Activated CD4-positive, alpha-beta T cell treated with anti-CD3 and anti-CD28 coated beads for 1 hour (primary cell): Measurements from ENCODE around the gene FBXL20.
A peak's percentile ranks its signal among the peaks of the same experiment; 100 is the strongest.

Source experiments
- DNase-seq: peaks from one replicate; pipeline ENCODE4 v3.0.0-alpha.2; 2020

Gene FBXL20

DNA sequence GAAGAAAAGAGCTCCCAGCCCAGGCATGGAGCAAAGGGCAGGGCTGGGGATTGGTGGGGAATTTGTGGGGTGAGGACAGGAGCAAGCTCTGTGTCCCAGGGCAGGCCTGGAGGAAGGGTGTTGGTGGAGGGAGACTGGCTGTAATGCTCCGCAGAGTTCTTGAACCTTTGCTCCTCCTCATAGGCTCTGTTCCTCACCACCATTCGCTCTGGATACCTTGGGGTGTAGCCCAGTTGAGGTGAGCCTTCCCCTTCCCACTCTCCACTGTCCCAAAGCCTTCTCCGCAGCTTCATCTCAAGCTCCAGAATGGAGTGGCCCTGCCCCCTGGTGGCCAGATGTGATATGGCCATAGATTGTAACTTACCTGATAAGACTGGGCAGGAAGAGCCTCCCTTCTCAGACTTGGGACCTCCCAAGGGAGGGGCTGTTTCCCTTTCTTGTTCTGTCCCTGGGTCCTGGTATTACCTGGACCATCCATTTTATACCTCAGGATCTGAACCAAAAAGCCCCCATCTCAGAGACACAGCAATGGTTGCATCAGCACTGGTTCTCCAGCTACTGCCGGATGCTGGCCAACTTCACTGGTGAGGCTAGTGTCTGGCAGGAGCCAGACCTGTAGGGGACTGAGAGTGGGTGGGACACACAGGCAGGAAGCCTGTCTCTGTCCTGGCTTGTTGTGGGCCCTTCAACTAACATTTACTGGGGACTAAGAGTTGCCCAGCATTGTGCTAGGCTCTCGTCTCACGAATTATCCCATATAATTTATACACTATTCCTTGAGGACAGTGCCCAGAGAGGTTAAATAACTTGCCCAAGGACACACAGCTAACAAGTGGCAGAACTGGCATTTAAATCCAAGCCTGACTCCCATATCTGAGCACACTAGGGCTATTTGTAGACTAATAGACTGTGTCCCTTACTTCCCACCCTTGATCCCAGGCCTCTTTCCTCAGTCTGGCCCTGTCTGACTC is 156.5 kb downstream of the FBXL20 start:
- peak; percentile 76 for DNase-seq

DNA sequence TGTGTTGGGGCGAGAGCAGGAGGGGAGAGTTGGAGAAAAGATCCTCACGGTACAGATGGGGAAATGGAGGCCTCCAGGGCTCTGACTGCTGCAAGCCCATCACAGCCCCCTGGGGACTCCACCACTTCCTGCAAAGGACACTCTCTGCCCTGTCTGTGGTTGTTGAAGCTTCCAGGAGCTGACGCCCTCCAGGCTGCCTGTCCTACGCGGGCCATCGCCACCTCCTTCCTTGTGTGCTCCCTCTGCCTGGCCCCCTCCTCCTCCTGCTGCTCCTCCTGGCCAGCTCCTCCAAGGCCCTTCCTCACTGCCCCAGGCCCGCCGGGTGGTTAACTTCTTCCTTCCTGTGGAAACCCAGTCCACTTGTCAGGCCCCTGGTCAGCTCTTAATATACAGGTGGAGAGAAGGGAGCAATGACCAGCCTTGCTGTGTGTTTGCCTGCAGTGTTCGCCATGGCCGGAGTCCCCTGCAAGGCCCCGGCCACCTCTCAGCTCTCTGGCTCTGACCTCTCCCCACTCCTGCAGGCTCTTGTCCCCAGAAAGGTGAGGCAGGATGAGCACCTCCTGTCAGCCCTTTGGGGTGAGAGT is 157.3 kb downstream of the FBXL20 start:
- no peak for DNase-seq

DNA sequence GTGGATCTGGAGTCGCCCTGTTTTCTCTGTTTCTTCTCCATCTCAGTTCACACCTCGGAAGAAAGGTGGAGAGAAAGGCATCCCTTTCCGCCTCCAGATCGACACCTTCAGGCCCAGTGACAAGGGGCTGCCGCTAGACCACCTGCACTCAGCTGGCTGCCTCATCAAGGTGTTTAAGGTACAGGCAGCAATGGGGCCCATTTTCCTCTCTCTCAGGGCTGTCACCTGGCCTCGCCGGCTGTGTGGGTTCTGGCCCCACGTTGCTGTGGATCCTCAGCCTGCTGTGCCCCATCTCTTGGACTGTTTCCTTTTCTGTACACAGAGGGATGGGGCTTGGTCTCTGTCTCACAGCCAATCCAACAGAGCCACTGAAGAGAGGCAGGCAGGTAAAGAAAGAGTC is 158.3 kb downstream of the FBXL20 start:
- no peak for DNase-seq

DNA sequence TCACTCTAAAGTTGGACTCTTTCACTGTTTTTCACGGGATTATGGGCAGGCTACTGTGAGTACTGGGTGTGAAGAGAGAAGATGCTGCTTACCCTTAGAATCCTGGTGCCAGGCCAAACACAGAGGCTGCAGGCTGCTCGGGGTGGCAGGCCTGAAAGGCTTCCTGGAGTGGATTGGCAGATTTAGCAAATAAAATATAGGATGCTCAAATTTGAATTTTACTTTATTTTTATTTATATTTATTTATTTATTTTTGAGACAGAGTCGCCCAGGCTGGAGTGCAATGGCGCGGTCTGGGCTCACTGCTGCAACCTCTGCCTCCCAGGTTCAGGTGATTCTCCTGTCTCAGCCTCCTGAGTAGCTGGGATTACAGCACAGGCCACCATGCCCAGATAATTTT is 160.8 kb downstream of the FBXL20 start:
- no peak for DNase-seq

DNA sequence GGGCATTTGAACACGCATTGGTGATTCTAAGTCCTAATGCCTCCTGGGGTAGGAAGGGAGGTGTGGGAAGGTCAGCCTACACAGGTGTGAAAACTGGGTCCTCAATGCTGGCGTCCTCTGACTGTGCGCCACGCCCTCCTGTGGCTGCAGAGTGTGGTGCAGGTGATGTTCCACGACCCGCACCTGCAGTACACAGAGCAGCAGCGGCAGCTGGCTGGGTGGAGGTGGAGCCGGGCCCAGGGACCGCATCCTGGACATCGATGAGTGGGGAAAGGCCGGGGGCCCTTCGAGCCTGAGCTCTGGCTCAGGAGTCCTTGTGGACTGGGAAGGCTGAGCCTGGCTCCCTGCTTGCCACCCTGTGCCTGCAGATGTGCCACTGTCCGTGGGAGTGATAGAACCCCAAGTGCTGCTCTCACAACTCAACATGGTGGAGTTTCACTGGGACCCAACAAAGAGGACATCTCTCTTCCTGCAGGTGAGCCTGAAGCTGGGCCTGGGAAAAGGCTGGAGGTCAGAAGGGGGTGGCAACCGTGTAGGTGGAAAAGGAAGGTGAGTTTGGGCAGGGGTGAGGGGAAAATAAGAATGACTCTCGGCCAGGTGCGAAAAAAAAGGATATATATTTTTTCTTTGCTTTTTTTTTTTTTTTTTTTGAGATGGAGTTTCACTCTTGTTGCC is 161.6 kb downstream of the FBXL20 start:
- peak; percentile 49 for DNase-seq

DNA sequence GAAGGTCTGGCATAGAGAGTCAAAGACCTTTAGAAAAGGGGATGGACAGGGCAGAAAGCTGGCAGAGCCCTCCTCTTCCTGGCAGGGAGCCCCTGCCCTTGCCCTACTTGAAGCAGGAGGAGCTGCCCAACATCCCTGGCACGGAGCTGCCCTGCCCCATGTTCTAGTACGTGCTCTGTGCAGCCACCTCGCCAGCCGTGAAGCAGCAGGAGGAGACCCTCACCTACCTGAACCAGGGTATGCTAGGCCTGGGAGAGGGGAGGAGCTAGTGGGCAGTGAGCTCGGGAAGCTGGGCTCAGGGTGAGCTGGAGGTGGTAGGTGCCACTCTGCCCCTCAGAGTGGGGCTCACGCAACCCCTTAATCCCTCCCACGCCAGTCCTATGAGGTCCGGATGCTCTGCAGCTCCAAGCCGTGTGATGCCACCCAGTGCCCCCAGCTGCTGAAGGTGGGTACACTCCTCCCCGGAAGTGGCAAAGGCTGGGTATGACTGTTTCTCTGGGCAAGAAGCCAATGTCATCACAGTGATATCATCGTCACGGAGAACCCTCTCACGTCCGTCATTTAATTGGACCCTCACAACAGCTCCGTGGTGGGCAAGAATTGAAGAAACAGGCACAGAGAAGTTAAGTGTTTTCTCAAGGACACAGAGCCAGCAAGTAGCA is 163.0 kb downstream of the FBXL20 start:
- peak; percentile 69 for DNase-seq

DNA sequence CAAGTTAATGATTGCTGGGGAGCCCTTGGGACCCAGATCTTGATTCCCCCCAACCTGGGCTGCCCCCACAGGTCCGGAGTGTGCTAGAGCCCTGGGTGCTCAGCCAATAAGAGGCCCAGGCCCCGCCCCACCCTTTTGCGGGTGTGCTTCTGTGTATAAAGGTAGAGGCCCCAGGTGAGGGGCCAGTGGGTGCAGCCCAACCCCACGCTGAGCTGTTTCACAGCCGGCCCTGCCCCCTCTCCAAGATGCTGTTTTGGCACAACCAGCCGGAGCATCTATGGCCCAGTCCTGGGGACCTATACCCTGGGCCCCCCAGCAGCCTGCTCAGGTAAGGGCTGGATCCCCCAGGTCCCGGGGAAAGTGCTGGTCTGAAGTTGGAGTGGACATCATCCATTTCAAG is 163.8 kb downstream of the FBXL20 start:
- no peak for DNase-seq

DNA sequence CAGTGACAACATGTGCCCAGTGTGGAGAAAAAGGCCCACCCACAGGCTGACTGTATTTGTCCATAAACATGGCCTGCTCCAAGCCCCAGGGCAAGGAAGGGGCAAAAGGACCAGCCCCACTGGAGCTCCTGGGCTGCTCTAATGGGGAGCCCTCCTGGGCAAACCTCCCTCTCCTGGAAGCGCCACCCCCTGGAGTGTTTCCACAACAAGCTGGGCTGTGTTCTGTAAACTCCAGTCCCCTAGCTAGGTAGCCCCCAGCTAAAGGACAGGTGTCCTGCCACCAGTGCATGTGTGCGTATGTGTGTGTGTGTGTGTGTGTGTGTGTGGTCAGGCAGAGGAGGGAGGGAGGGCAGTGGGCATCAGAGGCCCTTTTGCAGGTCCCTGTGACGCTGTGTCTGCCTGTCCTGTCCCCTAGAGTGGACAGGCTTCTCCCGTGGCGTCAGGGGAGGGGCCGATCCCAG is 164.4 kb downstream of the FBXL20 start:
- DNase-seq = no peak

DNA sequence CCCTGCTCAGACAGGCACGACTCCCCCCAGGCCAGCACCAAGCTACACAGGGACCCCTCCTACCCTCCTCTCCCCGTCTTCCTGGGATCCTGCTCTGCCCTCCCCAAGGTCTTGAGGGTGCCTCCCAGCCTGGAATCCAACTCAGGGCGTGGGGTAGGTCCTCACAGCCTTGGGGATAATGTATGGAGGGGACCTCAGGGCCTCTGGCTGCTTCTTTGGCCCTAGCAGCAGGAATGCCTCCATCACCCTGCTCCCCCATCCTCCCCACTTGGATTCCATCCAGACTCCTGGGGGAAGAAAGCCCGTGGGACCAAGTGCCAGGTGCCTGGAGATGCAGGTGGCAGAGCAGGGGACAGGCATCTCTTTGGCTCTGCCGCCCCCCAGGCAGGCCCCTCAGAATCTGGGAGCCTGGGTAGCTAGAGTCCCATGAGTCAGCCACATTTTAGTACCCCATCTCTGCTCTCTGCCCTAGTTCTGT is 164.9 kb downstream of the FBXL20 start:
- DNase-seq = no peak

DNA sequence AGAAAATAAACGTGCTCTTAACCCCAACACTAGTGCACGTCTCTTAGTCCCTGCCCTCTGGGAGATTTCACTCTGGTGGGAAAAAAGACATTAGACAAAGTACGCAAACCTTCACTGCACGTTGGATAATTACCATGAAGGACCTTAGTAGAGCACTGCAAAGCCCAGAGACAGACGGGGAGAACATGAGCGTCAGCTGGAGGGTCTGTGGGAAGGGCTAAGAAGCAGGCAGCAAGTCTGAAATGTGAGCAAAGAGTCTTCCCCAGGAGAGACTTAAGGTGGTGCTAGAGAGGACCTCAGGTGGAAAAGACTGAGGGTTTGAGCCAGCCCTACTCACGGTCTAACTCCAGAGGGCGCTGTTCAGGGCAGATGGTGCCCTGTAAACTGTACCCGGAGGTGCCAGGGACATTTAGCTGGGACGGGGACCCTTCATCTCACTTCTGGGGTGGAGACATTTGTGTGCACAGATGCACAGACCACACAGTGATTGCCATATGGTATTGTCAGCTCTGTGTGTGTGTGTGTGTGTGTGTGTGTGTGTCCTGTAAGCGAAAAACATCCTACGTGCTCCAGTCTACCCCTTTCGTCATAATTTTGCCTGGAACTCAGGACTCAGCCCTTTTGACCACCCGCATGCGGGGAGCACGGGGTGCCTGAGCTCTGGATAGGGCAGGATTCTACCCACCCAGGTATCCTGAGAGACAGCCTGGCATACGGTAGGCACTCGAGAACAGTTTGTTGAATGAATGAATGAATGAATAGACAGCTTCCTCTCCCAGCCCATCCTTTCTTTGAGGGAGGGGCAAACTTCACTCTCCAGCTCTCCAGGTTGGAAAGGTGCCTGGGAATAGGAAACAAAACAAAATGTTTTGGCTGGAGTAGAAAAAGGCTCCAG is 165.6 kb downstream of the FBXL20 start:
- DNase-seq = no peak

DNA sequence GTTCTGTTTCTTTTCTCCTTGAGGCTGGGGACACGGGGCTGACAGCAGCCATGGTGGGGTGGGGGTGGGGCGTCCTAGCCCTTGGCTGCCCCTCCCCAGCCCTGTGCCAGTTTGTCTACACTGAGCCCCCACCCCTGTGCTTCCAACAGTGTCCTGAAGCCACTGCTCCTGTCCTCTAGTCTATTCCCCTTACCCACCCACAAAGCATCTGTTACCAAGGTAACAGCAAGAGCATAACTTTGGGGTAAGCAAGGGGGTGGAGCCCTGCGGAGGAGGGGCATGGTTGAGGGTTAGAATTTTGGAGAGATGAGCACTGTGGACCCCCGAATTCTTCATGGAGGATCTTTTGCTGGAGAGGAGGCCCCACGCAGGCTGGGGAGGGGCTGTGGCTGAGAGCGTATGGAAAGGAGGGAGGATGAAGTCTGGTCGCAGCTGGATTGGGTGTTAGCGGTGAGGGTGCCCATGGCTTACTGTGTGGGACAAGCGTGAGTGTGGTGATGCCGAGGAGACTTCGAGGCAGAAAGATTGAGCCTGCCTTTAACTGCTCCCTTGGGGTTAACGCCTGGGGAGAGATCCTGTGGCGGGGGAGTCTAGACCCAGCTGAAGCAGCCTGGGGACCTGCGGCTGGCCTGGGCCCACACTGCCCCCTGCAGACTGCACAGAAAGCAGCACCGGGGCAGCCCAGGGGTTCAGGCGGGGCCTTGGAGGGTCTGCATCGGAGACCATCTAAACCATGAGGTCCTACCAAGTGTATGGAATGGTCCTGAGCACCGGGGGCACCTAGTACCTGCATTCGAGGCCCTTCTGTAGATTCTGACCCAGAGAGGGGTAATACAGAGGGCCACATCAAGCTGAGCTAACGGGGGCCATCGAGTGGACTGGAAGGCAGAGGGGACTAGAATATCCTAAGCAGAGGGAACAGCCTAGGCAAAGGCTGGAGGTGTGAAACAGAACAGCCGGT is 169.6 kb downstream of the FBXL20 start:
- peak; percentile 37 for DNase-seq

DNA sequence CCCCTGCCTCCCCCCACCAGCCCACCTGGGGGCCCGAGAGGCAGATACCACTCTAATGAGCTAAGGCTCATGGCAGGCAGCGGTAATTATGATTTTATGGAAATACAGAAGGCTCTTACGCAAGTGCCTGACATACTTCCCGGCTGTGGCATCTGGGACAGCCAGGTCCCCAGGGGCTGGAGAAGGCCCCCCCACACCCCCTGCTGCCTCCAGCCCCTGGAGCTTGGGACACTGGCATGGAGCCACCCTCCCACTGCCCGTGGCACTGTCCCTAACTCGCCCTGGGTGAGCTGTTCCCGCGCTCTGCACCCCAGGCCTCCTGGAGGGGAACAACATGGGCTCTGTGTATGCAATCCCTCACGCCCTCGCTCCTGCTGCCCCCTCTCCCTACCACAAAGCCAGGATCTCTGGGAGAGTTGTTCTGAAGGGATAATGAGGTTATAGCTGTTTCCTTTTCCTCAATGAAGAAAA is 170.3 kb downstream of the FBXL20 start:
- no peak for DNase-seq

DNA sequence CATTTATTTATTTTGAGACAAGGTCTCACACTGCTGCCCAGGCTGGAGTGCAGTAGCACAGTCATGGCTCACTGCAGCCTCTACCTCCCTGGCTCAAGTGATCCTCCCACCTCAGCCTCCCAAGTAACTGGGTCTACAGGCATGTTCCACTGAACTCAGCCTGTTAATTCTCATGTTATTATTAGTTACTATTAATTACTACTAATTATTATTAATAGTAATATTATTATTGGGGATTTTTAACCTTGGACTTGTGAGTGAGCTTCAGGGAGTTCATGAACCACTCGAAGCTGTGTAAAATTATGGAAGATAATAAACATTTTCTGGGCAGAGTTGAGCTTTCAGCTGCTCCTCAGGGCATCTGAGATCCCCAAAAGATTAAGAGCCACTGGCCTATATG is 171.1 kb downstream of the FBXL20 start:
- DNase-seq = no peak

DNA sequence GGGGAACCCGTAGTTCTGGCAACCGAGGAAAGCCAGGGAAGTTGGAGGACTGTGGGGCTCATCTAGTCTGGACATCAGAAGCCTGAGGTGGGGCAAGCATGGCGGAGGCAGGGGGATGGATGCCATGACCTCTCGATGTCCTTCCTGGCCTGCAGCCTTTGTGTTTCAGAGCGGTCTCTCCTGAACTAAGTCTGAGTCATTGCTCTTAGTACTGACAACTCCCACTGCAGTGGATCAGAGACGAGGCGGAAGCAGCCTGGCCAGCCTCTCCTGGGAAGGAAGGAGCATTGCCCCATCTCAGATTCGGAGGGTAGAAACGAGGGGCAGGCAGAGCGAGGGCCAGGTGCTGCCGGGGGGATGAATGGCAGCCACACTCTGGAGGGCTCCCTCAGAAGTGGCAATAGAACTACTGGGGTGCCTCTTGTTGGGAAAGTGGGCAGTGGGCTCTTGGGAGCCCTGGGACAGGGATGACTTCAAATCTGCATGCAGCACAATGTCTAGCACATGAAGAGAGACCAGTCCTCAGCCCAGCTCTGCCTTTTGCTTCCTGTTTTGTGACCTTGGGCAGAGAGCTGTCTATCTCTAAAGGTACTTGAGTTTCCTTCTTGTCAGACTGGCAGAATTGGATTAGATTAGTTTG is 172.0 kb downstream of the FBXL20 start:
- DNase-seq = no peak

DNA sequence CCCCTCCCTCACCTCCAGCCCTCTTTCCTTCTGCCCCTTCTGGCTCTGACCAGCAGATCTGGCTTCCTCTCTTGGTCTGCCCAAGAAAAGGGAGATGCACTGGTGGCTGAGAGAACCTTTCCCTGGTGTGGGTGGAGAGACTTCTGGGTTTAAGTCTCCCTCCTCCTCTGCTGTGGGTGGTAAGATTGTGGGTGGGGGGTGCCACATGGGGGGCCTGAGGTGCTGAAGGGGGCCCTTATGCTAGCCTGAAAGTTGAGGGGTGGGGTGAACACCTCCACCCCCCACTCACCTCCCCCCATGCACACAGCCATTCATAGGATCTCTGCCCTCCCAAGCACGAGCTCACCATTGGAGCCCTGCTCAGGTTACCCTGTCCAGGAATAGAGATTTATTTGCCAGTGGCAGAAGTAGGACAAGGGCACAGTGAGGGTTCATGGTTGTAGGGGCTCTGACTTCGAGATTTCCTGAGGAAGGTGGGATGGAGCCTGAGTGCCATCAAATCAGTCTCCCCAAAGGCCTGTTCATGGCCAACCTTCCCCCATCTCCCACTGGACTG is 174.0 kb downstream of the FBXL20 start:
- no peak for DNase-seq

DNA sequence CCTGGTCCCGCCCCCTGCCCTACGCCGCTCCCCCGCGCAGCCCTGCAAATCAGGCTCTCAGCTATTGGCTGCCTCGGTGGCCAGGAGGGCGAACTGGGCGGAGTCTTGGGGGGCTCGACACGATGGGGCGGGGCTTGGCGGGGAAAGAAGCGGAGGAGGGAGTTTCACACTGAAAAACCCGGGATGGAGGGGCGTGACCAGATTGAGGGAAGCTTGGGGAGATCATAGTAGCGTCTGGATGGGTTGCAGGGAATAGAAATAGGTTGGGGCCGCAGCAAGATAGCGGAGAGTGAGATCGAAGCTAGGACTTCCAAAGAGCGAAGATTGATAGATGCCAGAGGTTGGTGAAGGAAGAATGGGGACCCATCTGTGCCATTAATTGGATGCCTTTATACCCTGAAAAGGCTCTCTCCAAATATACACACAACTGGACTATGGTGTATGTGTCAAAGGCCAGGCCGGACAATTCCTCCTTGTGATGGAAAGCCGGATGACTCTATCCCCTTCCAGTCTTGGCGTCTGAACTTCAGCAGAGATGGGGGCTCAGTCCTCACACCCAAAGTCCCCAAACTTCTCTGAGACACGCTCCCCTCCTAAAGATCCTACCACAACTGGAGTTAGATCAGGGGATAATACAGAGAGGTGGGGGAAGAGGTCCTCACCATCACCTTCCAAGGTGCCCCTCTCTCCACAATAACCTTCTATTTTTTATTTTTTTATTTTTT is 175.3 kb downstream of the FBXL20 start:
- no peak for DNase-seq

DNA sequence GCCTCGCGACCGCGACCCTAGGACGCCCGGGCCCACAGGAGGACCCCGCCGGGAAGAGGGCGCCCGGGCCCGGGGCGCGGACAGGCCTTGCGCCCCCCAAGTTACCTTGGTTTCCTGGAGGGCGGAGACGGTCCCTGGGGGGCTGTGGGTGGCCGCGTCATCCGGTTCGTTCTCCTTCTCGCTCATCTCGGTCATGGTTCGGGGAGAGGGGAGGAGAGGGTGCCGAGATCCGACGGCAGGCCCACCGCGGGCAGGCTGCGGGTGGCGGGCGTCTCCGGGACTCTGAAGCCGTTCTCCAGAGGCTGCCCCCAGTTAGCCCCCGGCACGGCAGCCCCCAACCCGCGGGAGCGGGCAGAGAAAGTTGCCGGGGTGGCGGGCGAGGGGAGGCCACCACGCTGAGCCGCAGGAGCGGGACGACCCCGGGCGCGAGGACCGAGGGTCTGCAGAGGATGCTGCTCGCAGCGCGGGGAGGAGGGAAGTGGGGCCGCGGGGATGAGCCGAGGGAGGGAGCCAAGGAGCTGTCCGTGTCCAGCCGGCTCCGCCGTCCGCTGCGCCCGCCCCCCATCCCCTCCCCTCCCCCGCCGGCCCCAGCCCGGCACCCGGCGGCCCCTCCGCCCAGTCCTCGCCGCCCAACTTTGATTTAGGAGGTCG is 176.0 kb downstream of the FBXL20 start, which contains the start of gene STAC2:
Gene STAC2, minus strand, starts transcription at position 638 of the 651 bp plus-strand sequence. Its CDS starts 443 bp downstream, at position 195.
- DNase-seq = no peak

DNA sequence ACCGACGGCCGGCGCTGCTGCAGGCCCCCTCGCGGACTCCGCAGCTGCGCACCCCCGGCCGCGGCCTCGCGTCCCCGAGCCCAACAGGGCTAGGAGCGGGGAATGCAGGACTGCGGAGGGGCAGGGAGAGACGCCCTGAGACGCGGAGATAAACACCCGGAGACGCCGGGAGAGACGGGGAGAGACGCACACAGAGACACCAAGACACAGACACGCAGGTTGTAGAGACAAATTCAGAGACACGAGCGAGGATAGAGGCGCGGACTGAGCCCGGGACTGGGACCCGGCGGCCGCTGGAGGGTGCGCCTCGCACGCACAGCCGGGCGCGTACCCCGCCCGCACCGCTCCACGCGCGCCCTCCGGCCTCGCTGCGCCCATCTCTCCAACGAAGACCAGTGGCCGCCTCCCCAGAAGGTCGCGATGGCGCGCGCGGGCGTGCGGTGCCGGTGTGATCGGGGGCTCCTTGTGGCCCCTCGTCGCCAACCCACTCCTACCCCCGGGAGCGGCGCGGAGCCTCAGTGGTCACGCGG is 176.6 kb downstream of the FBXL20 start:
- no peak for DNase-seq
